Measurements from ENCODE around the gene ERAL1.
A peak's percentile ranks its signal among the peaks of the same experiment; 100 is the strongest.
"Not testable (repeated sequence)": the region's sequence is repeated elsewhere in the genome, so short reads cannot be mapped to it uniquely, and the experiment has no call there.

Gene ERAL1

DNA sequence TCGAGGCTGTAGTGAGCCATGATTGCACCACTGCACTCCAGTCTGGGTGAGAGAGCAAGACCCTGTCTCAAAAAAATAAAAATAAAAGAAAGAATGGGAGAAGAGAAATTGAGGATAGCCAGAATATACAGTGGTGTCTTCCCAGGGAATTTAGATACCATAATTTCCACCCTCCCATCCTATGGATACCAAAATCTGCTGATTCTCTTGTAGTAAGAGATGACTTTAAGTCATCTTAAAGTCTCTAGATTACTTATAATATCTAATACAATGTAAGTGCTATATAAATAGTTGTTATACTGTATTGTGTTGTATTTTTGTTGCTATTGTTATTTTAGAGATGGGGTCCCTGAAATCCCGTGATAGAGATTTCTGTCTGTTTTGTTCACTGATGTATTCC is 1.5 kb upstream of the ERAL1 start:
- DNase-seq: no peak

DNA sequence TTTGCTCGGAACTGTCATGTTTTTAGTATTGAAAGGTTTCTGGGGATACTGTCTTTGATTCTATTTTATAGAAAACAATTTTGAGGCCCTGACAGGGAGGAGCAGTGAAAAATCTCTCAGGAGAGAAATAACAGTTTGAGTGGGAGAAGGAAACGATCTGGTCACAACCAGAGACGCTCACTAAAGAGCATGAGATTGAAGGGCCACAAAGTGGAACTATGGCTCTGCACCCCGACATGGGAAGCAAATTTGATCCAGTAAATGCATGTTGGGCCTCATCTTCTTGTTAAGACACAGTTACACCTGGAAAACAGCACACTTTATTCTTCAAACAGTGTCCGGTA is 492 bp downstream of the ERAL1 start:
- no peak for DNase-seq

- no peak for DNase-seq
Measured at GRCh38 chr17:28856028-28856574, 1.3 kb downstream of the ERAL1 start.

DNA sequence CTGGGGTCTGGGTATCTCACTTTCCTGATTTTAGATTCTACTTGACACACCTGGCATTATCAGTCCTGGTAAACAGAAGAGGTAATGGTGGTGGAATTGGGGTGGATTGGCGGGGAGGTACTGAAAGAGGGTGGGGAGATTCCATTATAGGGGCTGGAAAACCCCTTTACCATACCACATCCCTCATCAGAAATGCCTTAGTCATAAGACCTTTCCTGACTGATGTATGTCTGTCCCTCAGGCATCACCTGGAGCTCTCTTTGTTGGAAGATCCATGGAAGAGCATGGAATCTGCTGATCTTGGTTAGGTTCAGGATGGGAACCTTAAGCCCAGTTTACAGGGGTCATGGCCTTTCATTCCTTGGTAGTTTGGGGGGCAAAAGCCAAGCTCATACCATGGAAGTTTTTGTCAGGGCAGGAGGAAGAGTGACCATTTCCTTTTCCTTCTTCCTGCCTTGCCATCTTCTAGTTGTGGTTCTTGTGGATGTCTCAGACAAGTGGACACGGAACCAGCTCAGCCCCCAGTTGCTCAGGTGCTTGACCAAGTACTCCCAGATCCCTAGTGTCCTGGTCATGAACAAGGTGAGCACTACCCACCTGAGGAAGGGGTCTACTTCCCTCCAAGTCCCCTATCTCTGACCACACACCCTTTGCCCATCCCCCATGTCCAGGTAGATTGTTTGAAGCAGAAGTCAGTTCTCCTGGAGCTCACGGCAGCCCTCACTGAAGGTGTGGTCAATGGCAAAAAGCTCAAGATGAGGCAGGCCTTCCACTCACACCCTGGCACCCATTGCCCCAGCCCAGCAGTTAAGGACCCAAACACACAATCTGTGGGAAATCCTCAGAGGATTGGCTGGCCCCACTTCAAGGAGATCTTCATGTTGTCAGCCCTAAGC is 3.3 kb downstream of the ERAL1 start:
- no peak for DNase-seq

DNA sequence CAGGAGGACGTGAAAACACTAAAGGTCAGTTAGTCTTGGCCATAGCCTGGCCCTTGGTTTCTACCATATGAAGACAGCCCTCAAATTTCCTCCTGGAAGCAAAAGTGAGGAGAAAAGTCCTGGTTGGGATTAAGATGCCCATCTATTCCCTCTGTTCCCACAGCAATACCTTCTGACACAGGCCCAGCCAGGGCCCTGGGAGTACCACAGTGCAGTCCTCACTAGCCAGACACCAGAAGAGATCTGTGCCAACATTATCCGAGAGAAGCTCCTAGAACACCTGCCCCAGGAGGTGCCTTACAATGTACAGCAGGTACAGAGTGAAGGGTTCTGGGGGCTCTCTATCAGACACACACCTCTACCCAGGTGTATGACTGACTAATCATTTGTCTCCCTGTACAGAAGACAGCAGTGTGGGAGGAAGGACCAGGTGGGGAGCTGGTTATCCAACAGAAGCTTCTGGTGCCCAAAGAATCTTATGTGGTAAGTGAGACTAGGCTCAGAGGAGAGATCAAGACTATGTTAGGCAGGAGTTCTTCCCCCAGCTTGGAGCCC is 4.1 kb downstream of the ERAL1 start:
- DNase-seq: no peak

DNA sequence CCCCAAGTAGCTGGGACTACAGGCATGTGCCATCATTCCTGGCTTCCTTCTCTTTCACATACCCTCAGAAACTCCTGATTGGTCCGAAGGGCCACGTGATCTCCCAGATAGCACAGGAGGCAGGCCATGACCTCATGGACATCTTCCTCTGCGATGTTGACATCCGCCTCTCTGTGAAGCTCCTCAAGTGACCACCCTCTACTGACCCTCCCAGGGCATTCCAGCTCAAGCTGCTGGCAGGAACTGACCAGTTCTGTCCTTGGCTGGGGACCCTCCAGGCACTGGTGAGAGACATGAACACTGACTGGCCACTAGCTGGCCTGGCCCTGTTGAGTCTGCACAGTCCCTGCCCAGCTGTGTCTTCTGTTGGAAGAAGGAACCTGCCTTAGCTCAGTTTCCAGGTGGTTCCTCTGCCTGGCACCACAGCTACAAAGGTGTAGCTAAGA is 5.6 kb downstream of the ERAL1 start:
- DNase-seq: no peak

DNA sequence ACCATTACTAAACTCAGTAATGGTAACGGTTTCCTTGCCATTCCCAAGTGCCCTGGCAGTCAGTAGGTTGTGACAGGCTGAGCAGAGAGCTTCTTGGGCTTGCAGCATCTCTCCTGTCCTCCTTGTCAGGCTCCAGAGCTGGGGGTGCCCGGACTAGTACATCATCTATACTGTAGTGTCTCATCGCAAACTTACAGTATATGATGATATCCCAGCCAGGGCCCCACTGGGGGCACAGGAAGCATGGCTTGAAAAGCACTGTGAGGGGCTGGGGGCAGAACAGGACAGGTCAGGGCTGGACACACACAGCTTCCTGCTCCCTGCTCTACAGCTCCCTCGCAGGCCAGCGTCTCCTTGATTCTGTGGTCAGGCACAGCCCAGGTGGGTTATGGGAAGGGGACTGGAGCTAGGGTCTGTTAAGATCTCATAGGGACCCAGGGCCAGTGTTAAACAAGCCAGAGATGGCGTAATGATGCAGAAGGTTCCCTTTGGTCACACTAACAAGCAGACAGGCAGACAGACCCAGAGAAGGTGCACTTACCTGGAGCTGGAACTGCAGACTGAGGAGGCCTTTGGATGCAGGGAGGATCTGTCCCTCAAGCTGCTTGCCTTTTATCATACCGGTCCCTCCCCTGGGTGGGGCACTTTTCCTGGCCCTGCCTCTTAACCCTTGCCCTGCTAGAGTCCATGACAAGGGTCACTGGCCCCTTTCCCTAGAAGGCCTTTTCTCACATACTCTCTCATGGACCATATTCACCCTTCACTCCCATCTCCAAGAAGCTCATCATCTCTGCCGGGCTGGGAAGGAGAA is 6.8 kb downstream of the ERAL1 start:
- DNase-seq: no peak

GRCh38 chr17:28862561-28862960 is 7.7 kb downstream of the ERAL1 start:
- no peak for DNase-seq

DNA sequence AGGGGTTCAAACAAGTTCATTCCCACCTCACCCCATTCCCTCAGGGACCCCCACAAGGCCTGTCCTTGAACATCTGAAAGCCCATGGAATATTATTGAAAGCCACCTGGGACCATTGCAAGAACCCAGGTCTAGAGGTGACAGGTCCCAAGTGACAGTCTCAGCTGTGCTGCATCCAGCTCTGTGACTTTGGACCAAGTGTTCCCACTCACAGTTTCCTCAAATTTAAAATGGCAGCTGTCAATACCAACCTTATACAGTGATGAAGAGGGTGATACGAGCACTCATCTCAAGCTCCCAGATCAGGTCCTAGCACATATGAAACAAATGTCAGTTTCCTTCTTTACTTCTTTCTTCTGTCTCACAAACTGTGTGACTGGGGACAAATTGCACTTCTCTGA is 9.1 kb downstream of the ERAL1 start:
- no peak for DNase-seq

DNA sequence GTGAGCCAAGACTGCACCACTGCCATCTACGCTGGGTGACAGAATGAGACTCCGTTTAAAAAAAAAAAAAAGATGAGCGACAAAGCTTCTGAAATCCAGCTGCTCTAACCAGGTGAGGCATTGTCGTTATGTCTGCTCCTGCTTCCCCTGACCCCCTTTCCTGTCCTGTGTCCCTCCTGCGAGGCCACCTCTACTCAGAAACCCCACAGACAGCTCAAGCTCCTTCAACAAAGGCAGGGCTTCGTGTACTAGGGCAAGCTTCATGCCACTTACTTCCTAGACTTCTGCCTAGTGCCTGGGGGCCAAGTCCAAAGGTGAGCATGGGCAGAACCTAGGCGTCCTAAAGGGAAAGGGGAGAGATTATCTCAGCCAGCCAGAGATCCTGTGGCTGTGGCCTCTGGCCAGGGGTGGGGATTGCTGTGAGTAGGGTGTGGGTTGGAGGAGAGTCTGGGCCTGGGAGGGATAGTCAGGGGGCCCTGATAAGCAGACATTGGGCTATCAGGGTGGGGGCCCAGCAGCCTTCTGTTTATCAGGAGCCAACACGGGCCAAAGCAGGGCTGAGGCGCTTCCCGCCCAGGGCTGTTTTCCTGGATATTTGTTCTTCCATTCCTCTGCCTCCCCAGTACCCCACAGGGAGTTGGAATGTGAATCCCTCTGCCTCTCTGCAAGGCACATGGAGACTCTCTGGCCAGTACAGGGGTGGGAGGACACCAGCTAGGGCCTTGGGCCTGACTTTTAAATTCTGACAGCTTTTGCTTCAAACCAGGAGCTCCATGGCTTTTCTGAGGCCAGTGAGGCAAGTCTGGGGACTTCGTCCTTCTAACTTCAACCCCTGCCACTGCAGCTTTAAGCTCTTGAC is 10.4 kb downstream of the ERAL1 start:
- DNase-seq: no peak

GRCh38 chr17:28865946-28866752 is 11.3 kb downstream of the ERAL1 start:
- peak in 1 of 5 experiments; percentile 20 for DNase-seq

- no peak for DNase-seq
Measured at GRCh38 chr17:28867276-28867675, 12.5 kb downstream of the ERAL1 start.

GRCh38 chr17:28871056-28871579 is 16.3 kb downstream of the ERAL1 start:
- DNase-seq: peak in 2 of 5 experiments; percentile 10 to 90

- no peak for DNase-seq
Measured at GRCh38 chr17:28873839-28874238, 19.0 kb downstream of the ERAL1 start.

DNA sequence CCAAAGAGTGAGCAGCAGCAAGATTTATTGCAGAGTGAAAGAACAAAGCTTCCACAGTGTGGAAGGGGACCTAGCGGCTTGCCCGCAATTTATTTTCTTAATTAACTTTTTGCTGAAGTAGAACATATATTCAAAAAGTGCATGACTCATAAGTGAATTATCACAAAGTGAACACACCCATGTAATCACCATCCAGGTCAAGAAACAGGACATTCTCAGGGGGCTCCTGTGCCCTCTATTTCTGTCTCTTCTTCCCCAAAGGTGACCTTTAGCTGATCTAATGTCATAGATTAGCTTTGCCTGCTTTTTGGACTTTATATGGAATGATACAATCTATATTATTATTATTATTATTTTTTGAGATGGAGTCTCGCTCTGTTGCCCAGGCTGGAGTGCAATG is 19.9 kb downstream of the ERAL1 start:
- DNase-seq: no peak

- no peak for DNase-seq
Measured at GRCh38 chr17:28875848-28876550, 21.2 kb downstream of the ERAL1 start.

GRCh38 chr17:28877150-28877711 is 22.4 kb downstream of the ERAL1 start:
- not testable (repeated sequence) for DNase-seq

DNA sequence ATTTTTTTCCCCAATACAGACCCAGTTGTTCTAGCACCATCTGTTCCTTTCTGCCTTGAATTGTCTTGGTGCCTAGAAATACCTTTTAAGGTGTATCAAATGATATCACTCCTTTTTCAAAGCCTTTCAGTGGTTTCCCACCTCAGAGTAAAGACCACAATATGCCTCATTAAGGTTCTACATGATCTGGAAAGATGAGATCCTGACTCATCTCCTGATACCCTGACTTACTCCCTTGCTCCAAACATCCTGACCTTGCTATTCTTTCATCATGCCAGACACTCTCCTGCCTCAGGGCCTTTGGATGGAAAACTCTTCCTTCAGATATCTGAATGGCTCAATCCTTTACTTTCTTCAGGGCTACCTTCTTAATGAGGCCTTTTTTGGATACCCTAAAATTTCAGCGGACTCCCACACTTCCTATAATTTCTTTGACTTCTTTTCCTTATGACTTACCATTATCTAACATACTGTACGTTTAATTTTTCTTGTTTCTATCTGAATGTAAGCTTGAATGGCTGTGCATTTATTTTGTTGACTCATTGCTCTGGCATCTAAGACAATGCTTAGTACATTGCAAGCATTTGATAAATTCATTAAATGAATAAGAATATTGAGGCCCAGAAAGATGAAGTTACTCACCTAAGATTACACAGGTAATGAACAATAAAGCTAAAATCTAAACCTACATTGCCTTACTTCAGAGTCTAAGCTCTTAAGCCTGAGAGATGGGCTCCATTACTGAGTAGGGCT is 23.5 kb downstream of the ERAL1 start:
- DNase-seq: no peak

DNA sequence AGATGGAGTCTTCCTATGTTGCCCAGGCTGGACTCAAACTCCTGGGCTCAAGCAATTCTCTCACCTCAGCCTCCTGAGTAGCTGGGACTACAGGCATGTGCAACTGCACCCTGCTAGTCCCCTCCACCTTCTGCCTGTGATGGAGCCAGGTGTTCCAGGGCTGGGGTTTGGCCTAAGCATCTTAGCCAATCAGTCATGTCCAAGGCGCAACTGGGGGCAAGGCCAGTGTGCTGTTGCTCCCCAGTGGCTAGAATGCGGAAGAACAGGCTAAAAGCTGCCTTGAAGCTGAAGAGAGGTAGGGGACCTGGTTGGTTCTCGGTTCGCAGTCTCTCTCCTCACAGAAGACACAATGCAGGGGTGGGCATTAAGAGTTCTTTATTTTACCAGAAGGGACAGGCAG is 24.2 kb downstream of the ERAL1 start:
- no peak for DNase-seq

All from T-helper 2 cell (primary cell).